NT2/D1 (cell line): Measurements from ENCODE around the gene TOMM40.

Experiments used
- SUZ12 ChIP-seq: IDR thresholded peaks from 2 replicates; pipeline ENCODE4 v1.6.1; 2011; ENCODE audit not compliant: insufficient read length, insufficient read depth; ENCODE audit errors: extremely low read depth
- YY1 ChIP-seq: IDR thresholded peaks from 2 replicates; pipeline ENCODE4 v1.6.1; 2011; ENCODE audit not compliant: insufficient read length, insufficient read depth

DNA sequence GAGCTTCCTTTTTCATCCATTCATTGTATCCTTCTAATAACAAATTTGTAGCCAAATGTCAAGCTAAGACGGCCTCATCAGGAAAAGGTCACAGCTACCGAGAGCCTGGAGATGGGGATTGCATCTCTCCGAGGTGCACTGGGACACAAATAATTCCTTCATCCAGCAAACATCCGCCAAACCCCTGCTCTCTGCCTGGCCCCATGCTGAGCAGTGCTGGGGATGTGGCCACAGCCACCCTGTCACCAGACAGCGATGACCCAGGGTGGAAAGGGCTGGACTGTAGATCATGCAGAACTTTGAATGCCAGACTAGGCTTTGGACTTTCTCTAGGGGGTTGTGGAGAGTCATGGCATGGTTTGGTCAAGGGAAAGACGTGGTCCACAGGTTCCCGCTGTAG lies 1.9 kb downstream of the TOMM40 start:
- no peak for TF ChIP-seq YY1
- TF ChIP-seq SUZ12, result no peak
